Neural cell (in vitro differentiated cells): Measurements from ENCODE around the gene DOCK4. TPM values are rescaled to one million over a fixed set of nuclear protein-coding genes. Genes with fewer than 3 reads are reported as not detected.

Experiments
- H2AFZ ChIP-seq: fragments of 200-600, 300-800 bp; sonication (generic), shearing (Covaris generic); 2 replicates; pipeline ENCODE4 v1.6.0; 2014; ENCODE audit warnings: low read depth, mild to moderate bottlenecking, antibody characterized with exemption, low read length, moderate library complexity
- H3F3A ChIP-seq: fragments of 200-600 bp; shearing (Covaris generic); 2 replicates; pipeline ENCODE4 v1.6.1; 2016; ENCODE audit warnings: mild to moderate bottlenecking, moderate library complexity, mixed read lengths, antibody characterized with exemption, low read length; ENCODE audit not compliant: insufficient read depth, poor library complexity, severe bottlenecking
- H3K27ac ChIP-seq: fragments of 200-600, 300-800 bp; sonication (generic), shearing (Covaris generic); 2 replicates; pipeline ENCODE4 v1.5.1; 2014; ENCODE audit warnings: mild to moderate bottlenecking, low read length, moderate library complexity
- H3K27me3 ChIP-seq: fragments of 300-800, 200-600 bp; sonication (generic), shearing (Covaris generic); 2 replicates; pipeline ENCODE4 v1.6.0; 2014; ENCODE audit warnings: mild to moderate bottlenecking, low read depth, low read length, moderate library complexity; ENCODE audit not compliant: insufficient read depth
- H3K36me3 ChIP-seq: fragments of 300-800, 200-600 bp; sonication (generic), shearing (Covaris generic); 2 replicates; pipeline ENCODE4 v1.5.1; 2014; ENCODE audit warnings: mild to moderate bottlenecking, antibody characterized with exemption, low read length, moderate library complexity; ENCODE audit not compliant: insufficient read depth
- H3K4me2 ChIP-seq: fragments of 300-800, 200-600 bp; sonication (generic), shearing (Covaris generic); 2 replicates; pipeline ENCODE4 v1.6.0; 2014; ENCODE audit warnings: mild to moderate bottlenecking, low read length
- H3K4me3 ChIP-seq: fragments of 300-800, 200-600 bp; sonication (generic), shearing (Covaris generic); 2 replicates; pipeline ENCODE4 v1.5.1; 2014; ENCODE audit warnings: mild to moderate bottlenecking, low read length, moderate library complexity
- H3K79me2 ChIP-seq: fragments of 200-600 bp; shearing (Covaris generic); replicated peaks from 2 replicates; pipeline ENCODE4 v1.6.0; 2014; ENCODE audit warnings: mild to moderate bottlenecking, low read length, moderate library complexity; ENCODE audit not compliant: insufficient read depth
- H3K9ac ChIP-seq: fragments of 300-800, 200-600 bp; sonication (generic), shearing (Covaris generic); 2 replicates; pipeline ENCODE4 v1.6.1; 2016; ENCODE audit warnings: mild to moderate bottlenecking, low read length, mixed read lengths
- H3K9me2 ChIP-seq: fragments of 200-600 bp; shearing (Covaris generic); 2 replicates; pipeline ENCODE4 v1.6.1; 2016; ENCODE audit warnings: mild to moderate bottlenecking, low read length, mixed read lengths; ENCODE audit not compliant: insufficient read depth
- H3K9me3 ChIP-seq: fragments of 200-600, 300-800 bp; sonication (generic), shearing (Covaris generic); 2 replicates; pipeline ENCODE4 v1.6.1; 2016; ENCODE audit warnings: mild to moderate bottlenecking, mixed run types, low read length, moderate library complexity, mixed read lengths
- H4K20me1 ChIP-seq: fragments of 200-600 bp; shearing (Covaris generic); 2 replicates; pipeline ENCODE4 v1.6.1; 2016; ENCODE audit warnings: mild to moderate bottlenecking, mixed run types; ENCODE audit not compliant: insufficient read depth
- CTCF ChIP-seq: fragments of 450-650 bp; IDR thresholded peaks from 2 replicates; pipeline ENCODE4 v1.5.1; 2014; ENCODE audit warnings: antibody characterized with exemption, mild to moderate bottlenecking, moderate library complexity; ENCODE audit not compliant: poor library complexity, severe bottlenecking
- EP300 ChIP-seq: fragments of 450-650 bp; conservative IDR thresholded peaks from 2 replicates; pipeline ENCODE4 v1.6.1; 2014; ENCODE audit warnings: antibody characterized with exemption, mild to moderate bottlenecking, moderate library complexity; ENCODE audit not compliant: poor library complexity, severe bottlenecking
- EZH2 ChIP-seq: fragments of 200-600, 300-800 bp; shearing (Covaris generic), sonication (generic); IDR thresholded peaks from 2 replicates; pipeline ENCODE4 v1.6.1; 2014; ENCODE audit warnings: antibody characterized with exemption, low read length, borderline replicate concordance, mild to moderate bottlenecking; ENCODE audit not compliant: insufficient read depth, poor library complexity, severe bottlenecking
- MXI1 ChIP-seq: fragments of 450-650 bp; conservative IDR thresholded peaks from 2 replicates; pipeline ENCODE4 v1.6.1; 2014; ENCODE audit warnings: antibody characterized with exemption, mild to moderate bottlenecking; ENCODE audit not compliant: poor library complexity, severe bottlenecking
- POLR2AphosphoS5 ChIP-seq: IDR thresholded peaks from 2 replicates; pipeline ENCODE4 v1.6.1; 2012
- RAD21 ChIP-seq: fragments of 450-650 bp; conservative IDR thresholded peaks from 2 replicates; pipeline ENCODE4 v1.6.1; 2014; ENCODE audit warnings: antibody characterized with exemption, mild to moderate bottlenecking, moderate library complexity
- SMC3 ChIP-seq: fragments of 450-650 bp; conservative IDR thresholded peaks from 2 replicates; pipeline ENCODE4 v1.6.1; 2014; ENCODE audit warnings: antibody characterized with exemption, mild to moderate bottlenecking, moderate library complexity; ENCODE audit not compliant: poor library complexity
- TAF1 ChIP-seq: IDR thresholded peaks from 2 replicates; pipeline ENCODE4 v1.6.1; 2012; ENCODE audit warnings: low read depth
- polyA plus RNA-seq: library from polyadenylated mRNA; depleted of rRNA; stranded (reverse); fragments of >200 nt; gene quantifications from 2 replicates; pipeline ENCODE4 v1.2.3, GENCODE V29; 2014
- TF ChIP-seq, protein P1 (sequence below): IDR thresholded peaks from 2 replicates; pipeline ENCODE4 v1.6.1; 2012; ENCODE audit warnings: borderline replicate concordance

The DOCK4 gene
- polyA plus RNA-seq, 1 donor from 2014 or later: 28.1 TPM

DNA sequence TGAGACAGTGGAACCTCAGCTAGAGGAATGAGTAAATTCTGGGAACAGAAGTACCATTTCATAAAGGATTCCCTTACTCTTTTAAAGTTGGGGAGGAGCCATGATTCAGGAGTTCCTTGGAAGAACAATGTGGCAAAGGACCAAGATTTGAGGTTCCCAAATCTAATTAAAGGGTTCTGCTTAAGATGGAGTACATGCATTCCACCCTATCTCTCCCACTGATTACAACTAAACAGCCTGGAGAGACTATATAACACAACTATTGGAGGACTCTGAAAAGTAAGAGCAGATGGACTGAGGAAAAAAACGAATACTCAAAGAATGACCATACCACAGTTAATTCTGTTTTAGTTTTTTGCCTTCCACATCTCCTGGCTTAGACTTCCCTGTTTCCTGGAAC lies 431.0 kb downstream of the DOCK4 start:
- Histone ChIP-seq H3K9me2 (no peaks in the 10 kb centered on the region), H3K27me3 (no peaks in the 10 kb centered on the region), H3K4me3 (no peak overlapping the region), H3K4me2 (no peak overlapping the region), H3K79me2 (no peaks in the 10 kb centered on the region), H3K27ac (no peak overlapping the region), H3K9ac (no peak overlapping the region), H3K9me3 (peaks cover 3% of the 10 kb centered on the region), H4K20me1 (no peaks in the 10 kb centered on the region), H3F3A (no peaks in the 10 kb centered on the region), H3K36me3 (peaks cover 4% of the 10 kb centered on the region), H2AFZ (no peak overlapping the region)
- TF ChIP-seq CTCF: no peak

- Histone ChIP-seq H3K4me3 (no peak overlapping the region), H3K79me2 (no peaks in the 10 kb centered on the region), H3K9me2 (no peaks in the 10 kb centered on the region), H2AFZ (no peak overlapping the region), H3K27ac (no peak overlapping the region), H3K9ac (no peak overlapping the region), H3K4me2 (no peak overlapping the region), H3K9me3 (peaks cover 3% of the 10 kb centered on the region), H4K20me1 (no peaks in the 10 kb centered on the region), H3F3A (no peaks in the 10 kb centered on the region), H3K27me3 (no peaks in the 10 kb centered on the region), H3K36me3 (peaks cover 14% of the 10 kb centered on the region)
- TF ChIP-seq POLR2AphosphoS5 (no peak), SMC3 (no peak), TAF1 (no peak), MXI1 (no peak), EP300 (no peak), EZH2 (no peak), CTCF (no peak), RAD21 (no peak)
- TF ChIP-seq, protein P1, sequence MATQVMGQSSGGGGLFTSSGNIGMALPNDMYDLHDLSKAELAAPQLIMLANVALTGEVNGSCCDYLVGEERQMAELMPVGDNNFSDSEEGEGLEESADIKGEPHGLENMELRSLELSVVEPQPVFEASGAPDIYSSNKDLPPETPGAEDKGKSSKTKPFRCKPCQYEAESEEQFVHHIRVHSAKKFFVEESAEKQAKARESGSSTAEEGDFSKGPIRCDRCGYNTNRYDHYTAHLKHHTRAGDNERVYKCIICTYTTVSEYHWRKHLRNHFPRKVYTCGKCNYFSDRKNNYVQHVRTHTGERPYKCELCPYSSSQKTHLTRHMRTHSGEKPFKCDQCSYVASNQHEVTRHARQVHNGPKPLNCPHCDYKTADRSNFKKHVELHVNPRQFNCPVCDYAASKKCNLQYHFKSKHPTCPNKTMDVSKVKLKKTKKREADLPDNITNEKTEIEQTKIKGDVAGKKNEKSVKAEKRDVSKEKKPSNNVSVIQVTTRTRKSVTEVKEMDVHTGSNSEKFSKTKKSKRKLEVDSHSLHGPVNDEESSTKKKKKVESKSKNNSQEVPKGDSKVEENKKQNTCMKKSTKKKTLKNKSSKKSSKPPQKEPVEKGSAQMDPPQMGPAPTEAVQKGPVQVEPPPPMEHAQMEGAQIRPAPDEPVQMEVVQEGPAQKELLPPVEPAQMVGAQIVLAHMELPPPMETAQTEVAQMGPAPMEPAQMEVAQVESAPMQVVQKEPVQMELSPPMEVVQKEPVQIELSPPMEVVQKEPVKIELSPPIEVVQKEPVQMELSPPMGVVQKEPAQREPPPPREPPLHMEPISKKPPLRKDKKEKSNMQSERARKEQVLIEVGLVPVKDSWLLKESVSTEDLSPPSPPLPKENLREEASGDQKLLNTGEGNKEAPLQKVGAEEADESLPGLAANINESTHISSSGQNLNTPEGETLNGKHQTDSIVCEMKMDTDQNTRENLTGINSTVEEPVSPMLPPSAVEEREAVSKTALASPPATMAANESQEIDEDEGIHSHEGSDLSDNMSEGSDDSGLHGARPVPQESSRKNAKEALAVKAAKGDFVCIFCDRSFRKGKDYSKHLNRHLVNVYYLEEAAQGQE: no peak
These were observed 433.5 kb downstream of the DOCK4 start for GRCh38 chr7:111772716-111773115.
